GM21619 (cell line): ENCODE measurements around the gene ZNF207.
"Not testable (repeated sequence)": the region's sequence is repeated elsewhere in the genome, so short reads cannot be mapped to it uniquely, and the experiment has no call there.

Experiments
- ATAC-seq: cut with Tn5 transposase; IDR thresholded peaks from one replicate; pipeline ENCODE4 v1.9.1; 2021; ENCODE audit not compliant: unreplicated experiment

The ZNF207 gene

DNA sequence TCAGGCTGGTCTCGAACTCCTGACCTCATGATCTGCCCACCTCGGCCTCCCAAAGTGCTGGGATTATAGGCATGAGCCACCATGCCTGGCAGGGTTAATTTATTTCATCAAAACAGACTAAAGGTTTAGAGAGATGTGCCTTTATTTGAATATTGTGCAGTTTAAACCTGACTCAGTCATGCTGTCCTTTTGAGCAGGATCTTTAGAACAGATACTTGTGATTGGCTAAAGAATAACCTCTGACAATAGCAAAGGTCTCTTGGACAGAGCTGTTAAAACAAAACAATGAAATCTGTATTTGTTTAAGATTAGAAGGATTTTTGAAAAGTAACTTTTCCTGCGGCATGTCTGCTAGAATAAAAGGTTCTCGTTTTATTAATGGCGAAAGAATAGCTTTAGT, 36.0 kb downstream of the ZNF207 start:
- no peak for ATAC-seq

DNA sequence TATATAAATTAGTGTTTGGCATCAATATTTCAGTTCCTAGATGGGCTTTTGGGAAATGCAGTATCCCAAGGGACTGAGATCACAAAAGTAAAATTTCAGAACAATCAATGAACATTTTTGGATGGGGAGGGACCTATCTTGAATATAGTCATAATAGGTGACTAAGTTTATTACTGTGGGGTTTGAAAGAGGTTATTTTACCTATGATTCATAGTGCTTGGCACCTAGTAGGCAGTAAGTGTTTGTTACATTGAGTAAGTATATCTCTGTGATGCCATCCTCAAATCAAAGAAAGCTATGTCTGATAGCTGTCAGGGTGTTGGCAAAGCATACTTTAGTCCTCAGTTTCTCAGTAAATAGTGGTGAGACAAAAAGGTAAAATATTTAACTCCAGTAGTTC, 36.9 kb downstream of the ZNF207 start:
- no peak for ATAC-seq

DNA sequence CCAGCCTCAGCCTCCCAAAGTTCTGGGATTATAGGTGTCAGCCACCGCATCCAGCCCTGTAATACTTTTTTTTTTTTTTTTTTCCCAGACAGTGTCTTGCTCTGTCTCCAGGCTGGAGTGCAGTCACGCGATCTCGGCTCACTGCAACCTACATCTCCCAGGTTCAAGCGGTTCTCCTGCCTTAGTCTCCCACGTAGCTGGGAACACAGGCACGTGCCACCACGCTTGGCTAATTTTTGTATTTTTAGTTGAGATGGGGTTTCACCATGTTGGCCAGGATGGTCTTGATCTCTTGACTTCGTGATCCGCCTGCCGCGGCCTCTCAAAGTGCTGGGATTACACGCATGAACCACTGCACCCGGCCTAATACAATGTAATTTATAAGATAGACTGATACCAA, 38.2 kb downstream of the ZNF207 start:
- not testable (repeated sequence) for ATAC-seq

DNA sequence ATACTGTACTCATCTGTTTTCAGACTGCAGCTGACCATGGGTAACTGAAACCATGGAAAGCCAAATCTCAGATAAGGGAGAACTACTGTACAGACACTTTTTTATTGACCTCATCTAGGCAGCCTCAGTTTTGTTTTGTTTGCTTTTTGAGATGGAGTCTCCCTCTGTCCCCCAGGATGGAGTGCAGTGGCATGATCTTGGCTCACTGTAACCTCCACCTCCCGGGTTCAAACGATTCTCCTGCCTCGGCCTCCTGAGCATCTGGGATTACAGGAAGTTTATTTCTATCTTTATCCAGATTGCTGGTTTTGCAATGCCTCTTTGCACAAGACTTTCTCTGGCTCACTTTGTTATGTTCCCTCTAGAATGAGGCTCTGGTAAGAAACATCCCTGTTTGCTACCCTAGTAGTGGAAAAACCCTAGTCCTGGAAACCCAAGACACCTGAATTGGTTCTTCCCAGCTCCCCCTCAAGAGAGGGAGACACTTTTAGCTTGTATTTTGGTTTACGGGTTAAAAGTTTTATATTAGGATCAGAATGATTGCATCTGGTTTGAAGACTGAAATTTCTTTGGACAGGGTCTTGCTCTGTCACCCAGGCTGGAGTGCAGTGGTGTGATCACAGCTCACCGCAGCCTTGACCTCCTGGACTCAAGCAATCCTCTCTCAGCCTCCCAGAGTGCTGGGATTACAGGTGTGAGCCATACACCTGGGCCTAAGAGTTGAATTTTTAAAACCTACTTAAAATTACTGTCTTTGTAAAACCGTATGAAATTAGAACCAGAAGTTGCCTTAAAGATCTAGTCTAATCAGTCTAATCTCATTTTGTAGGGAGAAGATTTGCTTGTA, 38.9 kb downstream of the ZNF207 start:
- ATAC-seq, result no peak

DNA sequence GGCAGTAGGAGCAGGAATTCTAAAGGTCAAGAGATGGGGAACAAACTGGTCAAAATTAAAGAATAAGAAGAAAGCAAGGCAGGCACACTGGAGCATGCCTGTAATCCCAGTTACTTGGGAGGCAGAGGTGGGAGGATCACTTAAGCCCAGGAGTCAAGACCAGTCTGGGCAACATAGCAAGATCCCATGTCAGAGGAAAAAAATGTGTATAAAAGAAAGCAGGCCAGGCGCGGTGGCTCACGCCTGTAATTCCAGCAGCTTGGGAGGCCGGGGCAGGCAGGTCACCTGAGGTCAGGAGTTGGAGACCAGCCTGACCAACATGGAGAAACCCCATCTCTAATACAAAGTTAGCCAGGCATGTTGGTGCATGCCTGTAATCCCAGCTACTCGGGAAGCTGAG, 43.9 kb downstream of the ZNF207 start:
- ATAC-seq, result no peak

DNA sequence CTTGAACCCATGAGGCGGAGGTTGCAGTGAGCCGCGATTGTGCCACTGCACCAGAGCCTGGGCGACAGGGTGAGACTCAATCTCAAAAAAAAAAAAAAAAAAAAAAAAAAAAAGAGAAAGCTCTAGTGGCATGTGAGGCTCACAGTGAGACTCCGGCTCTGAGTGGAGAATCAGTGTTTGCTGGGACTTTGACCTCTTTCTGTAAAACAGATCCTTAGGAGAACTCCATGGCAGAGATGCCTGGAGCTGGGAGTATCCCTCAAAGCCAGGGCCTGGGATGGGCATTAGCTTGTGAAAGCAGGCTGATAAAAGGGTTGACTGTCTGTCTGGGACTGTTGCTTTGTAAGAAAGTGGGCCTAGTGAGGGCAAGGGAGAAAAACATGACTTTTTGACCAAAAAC, 46.4 kb downstream of the ZNF207 start:
- ATAC-seq, result no peak

DNA sequence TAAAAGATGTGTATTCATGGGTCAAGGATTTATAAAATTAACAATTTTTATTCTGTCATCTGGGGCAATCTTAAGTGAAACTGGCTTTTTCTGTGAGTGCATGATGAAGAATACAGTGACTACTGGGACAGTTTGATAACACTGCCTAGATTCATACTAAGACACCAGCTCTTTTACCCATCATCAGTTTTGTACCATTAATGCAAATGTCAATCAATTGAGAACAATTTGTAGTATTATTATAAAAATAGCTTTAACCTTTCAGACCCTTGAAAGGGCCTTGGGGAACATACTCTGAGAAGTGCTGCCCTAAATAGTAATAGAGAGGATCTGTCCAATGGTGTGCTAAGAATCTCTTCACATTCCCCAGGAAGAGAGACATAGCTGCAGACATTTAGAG, 49.0 kb downstream of the ZNF207 start:
- no peak for ATAC-seq

DNA sequence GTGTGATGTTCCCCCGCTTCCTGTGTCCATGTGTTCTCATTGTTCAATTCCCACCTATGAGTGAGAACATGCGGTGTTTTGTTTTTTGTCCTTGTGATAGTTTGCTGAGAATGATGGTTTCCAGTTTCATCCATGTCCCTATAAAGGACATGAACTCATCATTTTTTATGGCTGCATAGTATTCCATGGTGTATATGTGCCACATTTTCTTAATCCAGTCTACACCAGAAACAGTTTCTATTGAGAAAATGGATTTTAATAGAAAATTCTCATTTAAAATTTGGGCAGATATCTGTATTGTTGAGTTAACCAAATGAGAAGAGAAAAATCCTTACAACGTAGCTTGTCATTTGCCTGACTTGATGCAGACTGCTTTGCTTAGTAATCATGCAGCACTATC, 60.1 kb downstream of the ZNF207 start:
- ATAC-seq, result not testable (repeated sequence)

DNA sequence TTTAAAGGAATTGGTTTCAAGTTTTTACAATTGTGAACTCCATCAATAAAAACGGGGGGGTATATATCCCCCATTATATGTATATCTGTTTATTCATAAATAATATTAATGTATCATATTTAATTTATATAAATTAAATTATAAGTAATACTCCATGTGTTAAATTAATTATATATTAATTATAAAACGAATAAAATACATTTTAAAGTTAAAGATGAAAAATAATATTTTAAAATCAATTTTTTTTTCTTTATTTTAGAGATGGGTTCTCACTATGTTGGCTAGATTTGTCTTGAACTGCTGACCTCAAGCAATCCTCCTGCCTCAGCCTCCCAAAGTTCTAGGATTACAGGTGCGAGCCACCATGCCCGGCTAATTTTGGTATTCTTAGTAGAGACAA, 76.9 kb downstream of the ZNF207 start:
- no peak for ATAC-seq

DNA sequence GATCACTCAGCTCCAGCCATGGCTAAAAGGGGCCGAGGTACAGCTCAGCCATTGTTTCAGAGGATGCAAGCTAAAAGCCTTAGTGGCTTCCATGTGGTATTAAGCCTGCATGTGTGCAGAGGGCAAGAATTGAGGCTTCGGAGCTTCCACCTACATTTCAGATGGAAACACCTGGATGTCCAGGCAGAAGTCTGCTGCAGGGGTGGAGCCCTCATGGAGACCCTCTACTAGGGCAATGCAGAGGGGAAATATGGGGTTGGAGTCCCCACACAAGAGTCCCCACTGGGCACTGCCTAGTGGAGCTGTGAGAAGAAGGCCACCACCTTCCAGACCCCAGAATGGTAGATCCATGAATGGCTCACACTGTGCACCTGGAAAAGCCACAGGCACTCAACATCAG, 79.6 kb downstream of the ZNF207 start:
- ATAC-seq, result no peak
